ENCODE measurements around the gene DOCK2.
"Not testable (repeated sequence)": the region's sequence is repeated elsewhere in the genome, so short reads cannot be mapped to it uniquely, and the experiment has no call there.

Gene DOCK2

GRCh38 chr5:169832845-169833244 is 195.8 kb downstream of the DOCK2 start:
- DNase-seq = no peak

GRCh38 chr5:169833681-169834292 is 196.7 kb downstream of the DOCK2 start:
- DNase-seq = not testable (repeated sequence)

GRCh38 chr5:169834540-169834939 is 197.5 kb downstream of the DOCK2 start:
- not testable (repeated sequence) for DNase-seq

- DNase-seq = no peak
These were observed 199.9 kb downstream of the DOCK2 start for GRCh38 chr5:169836835-169837536.

- no peak for DNase-seq
These were observed 200.6 kb downstream of the DOCK2 start for GRCh38 chr5:169837686-169838085.

GRCh38 chr5:169838688-169839087 is 201.6 kb downstream of the DOCK2 start:
- no peak for DNase-seq

- DNase-seq = no peak
These were observed 203.3 kb downstream of the DOCK2 start for GRCh38 chr5:169840405-169840804.

- DNase-seq = no peak
These were observed 205.6 kb downstream of the DOCK2 start for GRCh38 chr5:169842699-169843098.

- no peak for DNase-seq
These were observed 210.4 kb downstream of the DOCK2 start for GRCh38 chr5:169847519-169847918.

- DNase-seq = no peak
These were observed 211.2 kb downstream of the DOCK2 start for GRCh38 chr5:169848271-169848670.

GRCh38 chr5:169848792-169849191 is 211.7 kb downstream of the DOCK2 start:
- DNase-seq = no peak

GRCh38 chr5:169850409-169850808 is 213.3 kb downstream of the DOCK2 start:
- DNase-seq = no peak

GRCh38 chr5:169851321-169851850 is 214.3 kb downstream of the DOCK2 start:
- DNase-seq = no peak

GRCh38 chr5:169856571-169856970 is 219.5 kb downstream of the DOCK2 start:
- DNase-seq = no peak

- DNase-seq = no peak
These were observed 223.5 kb downstream of the DOCK2 start for GRCh38 chr5:169860585-169860984.

- DNase-seq = no peak
These were observed 224.4 kb downstream of the DOCK2 start for GRCh38 chr5:169861433-169861832.

- DNase-seq = no peak
These were observed 224.9 kb downstream of the DOCK2 start for GRCh38 chr5:169861934-169862333.

GRCh38 chr5:169862391-169862811 is 225.3 kb downstream of the DOCK2 start:
- DNase-seq = no peak

GRCh38 chr5:169864483-169864882 is 227.4 kb downstream of the DOCK2 start:
- DNase-seq = no peak

- no peak for DNase-seq
These were observed 230.3 kb downstream of the DOCK2 start for GRCh38 chr5:169867347-169867746.

- DNase-seq = no peak
These were observed 232.0 kb downstream of the DOCK2 start for GRCh38 chr5:169869066-169869465.

- DNase-seq = no peak
These were observed 233.1 kb downstream of the DOCK2 start for GRCh38 chr5:169870211-169870610.

- no peak for DNase-seq
These were observed 234.9 kb downstream of the DOCK2 start for GRCh38 chr5:169871826-169872490.

- no peak for DNase-seq
These were observed 236.6 kb downstream of the DOCK2 start for GRCh38 chr5:169873642-169874041.

All from NCI-H1092 treated with DMSO at 0.1 percent for 48 hours (cell line).